ENCODE results near the gene STAG1.
"Not testable (repeated sequence)": the region's sequence is repeated elsewhere in the genome, so short reads cannot be mapped to it uniquely, and the experiment has no call there.

Gene STAG1

DNA sequence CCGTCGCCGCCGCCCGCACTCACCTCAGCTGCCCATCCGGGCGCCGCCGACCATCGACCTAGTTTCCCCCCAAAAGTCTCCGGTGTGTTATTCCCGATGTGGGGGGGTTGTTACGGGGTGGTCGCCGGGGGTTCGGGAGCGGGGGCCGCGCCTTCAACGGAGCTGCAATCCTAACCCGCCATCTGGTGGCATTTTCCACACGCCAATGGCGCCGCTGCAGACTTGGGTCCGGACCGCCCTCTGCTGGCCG lies at the start of gene STAG1:
Gene STAG1, minus strand, starts transcription at position 207 of the 250 bp plus-strand sequence. CDS start 121,480 bp downstream, outside the sequence.
- no peak for FAIRE-seq

DNA sequence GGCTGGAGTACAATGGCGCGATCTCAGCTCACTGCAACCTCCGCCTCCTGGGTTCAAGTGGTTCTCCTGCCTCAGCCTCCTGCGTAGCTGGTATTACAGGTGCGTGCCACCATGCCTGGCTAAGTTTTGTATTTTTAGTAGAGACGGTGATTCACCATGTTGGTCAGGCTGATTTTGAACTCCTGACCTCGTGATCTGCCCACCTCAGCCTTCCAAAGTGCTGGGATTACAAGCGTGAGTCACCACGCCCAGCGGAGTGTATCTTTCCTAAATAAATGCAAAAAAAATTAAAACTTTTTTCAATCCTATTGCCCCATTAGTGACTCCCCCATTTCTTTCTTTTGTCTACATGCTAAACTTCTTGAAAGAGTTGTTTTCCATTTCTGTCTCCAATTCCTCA lies 49.0 kb upstream of the STAG1 start:
- not testable (repeated sequence) for FAIRE-seq

DNA sequence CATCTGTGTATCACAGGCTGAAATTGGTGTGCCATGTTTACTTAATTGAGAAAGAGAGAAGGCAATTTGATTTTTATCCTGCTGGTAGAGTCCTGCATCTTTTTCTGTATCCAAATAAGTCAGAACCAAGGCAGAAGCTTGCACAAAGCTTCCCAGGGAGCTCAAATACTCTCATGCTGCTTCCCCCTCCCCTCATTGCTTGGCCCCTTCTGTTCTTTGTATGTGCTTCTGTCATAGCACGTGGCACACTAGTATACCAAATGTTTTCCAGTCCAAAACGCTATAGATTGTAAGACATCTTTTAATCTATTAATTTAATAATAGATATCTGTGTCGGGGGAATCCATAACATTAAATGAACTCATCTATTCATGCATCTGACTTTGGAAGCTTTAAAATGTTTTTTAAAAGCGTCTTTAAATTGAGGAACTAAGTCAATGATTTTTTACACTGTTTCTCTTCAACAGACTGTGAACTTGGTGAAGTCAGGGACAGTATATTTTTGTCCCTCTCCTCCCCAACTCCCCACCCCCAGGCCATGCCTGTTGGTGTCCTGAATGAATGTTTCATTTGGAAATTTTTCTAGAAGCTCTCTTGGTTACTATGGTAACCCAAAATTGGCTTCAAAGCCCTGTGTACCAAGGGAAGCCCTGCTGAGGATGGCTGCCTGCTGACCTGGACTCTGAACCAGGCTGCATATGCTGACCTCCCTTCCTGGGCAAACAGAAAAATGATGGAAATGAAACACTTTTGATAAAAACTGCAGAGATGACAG lies 40.6 kb upstream of the STAG1 start:
- FAIRE-seq, result no peak

DNA sequence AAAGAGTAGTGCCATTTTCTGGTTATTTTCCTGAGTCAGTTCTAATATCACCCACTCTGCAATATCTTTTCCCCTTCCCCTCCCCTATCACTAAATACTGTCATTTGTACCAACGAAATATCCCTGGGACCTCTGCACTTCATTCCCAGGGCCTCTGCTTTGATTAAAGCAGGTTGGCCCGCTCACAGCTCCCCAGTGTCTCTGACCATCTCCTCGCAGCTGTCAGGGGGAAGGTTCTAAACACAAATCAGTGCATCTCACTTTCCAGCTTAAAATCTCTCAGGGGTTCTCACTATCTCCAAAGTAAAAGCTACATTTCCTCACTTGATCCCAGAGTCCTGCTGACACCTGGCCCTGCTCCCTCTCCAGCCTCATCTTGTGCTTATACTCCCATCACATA lies 38.6 kb upstream of the STAG1 start:
- no peak for FAIRE-seq

DNA sequence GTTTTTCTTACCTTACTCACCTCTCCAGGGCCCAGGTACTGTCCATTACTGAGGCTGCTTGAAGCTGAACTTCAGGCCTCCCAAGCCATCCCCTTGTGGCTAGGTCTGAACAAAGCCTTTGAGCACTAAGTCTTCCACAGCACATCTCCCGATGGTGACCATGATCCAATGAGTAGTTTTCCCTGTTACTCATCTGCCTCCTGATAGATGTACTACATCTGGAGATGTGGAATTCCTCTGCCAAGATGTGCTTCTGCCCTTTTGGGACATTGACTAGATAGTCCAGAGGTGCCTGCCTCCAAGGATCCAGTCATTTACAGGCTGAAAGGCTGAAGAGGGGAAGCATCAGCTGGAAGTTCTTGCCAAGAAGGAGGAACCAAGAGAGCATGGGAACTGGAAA lies 37.8 kb upstream of the STAG1 start:
- FAIRE-seq, result no peak

DNA sequence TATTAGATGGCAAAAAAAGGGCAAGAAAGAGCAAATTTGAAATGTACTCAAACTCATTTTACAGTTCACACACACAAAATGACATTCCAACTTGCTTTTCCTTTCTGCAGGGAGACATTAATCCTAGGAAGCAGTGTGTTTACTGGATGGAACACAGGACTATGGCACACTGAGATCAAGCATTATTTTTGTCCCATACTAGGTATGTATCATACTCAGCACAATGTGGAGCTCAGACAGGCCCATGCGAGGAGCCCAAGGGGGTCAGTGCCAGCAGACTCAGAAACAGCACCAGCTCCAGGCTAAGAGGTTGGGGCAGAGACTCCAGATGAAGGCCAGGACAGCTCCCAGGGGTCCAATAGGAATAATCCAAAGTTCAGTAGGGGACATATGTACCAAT lies 36.0 kb upstream of the STAG1 start:
- FAIRE-seq, result no peak

DNA sequence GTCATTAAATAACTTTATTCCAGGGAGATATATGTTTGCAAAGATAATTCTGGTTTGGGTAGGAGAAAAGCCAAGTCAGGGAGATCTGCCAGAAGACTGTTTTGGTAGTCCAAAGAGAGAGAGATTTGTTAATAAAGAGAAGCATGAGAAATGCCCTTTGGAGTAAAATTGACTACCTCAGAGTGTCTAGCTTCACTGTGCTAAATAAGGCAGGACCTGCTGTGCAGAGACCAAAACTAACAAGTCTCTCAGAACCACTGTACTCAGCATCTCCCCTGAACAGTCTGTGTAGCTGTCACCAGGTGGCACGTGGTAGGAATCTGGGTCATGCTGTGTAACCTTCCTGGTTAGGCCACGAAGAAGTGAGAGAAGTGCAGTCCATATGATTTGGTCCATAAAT lies 35.2 kb upstream of the STAG1 start:
- FAIRE-seq, result no peak

DNA sequence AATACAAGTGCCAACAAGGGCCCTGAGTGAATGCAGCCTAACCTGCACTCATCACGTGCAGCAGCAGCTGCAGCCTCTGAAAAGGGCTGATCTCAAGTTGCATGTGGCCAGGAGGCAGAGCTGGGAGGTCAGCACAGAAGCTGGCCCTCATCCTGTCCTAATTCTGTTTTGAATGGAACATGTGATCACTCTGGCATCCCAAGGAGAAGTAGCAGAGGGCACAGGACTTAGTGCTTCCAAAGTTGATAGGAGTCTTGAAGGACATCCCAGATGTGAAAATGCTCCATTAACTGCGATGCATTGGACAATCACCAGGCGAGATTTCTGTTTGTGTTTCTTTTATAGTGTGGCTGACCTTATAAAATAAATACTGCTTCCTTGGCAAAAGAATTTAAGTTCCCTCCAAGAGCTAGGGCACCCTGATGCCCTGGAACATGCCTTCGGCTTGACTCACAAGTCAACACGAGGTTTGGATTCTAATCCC lies 31.6 kb upstream of the STAG1 start:
- no peak for FAIRE-seq

DNA sequence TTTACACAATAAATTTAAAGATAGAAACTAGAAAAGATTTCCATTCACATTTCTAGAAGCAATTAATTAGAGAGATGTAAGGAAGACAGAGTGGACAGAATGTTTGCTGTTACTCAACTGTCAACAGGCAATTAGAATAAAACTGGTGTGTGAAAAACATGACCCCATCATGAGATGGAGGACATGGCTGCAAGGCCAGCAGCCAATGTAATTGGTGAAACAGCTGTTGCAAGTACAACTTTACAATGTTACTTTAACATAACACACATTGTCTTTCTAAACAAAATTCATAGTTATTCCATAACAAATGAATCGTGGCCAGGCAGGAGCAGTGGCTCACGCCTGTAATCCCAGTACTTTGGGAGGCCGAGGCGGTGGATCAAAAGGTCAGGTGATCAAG lies 28.6 kb upstream of the STAG1 start:
- FAIRE-seq, result no peak

DNA sequence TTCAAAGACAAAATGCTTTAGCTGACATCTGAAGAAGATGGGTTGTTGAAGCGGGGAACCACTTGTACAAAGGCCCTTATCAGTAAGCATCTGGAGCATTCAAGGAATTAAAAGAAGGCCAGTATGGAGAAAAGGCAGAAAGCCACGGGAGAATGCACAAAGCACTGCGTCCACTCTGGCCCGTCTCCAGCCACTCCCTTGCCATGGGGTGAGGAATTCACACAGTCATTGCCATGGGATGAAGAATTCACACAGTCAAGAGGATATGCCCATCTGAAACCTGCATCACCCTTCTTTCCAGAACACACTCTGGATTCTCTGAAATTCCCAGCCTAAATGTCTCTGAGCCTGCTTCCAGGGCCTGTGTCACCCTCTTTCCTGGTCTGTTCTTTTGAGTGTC lies 26.7 kb upstream of the STAG1 start:
- no peak for FAIRE-seq

DNA sequence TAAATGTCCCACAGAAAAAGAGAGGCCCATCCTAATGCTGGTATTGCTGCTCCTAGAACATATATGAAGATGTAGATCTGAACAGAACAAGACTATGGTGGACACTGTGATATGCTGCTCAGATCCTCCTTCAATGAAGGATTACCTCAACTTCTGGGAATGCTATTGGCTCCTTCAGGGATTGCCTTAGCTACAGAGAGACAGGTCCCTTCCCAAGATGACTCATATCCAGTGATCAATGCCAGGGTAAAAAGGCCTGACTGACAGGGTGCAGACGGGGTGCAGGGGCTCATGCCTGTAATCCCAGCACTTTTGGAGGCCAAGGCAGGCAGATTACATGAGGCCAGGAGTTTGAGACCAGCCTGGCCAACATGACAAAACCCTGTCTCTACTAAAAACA lies 20.5 kb upstream of the STAG1 start:
- no peak for FAIRE-seq

DNA sequence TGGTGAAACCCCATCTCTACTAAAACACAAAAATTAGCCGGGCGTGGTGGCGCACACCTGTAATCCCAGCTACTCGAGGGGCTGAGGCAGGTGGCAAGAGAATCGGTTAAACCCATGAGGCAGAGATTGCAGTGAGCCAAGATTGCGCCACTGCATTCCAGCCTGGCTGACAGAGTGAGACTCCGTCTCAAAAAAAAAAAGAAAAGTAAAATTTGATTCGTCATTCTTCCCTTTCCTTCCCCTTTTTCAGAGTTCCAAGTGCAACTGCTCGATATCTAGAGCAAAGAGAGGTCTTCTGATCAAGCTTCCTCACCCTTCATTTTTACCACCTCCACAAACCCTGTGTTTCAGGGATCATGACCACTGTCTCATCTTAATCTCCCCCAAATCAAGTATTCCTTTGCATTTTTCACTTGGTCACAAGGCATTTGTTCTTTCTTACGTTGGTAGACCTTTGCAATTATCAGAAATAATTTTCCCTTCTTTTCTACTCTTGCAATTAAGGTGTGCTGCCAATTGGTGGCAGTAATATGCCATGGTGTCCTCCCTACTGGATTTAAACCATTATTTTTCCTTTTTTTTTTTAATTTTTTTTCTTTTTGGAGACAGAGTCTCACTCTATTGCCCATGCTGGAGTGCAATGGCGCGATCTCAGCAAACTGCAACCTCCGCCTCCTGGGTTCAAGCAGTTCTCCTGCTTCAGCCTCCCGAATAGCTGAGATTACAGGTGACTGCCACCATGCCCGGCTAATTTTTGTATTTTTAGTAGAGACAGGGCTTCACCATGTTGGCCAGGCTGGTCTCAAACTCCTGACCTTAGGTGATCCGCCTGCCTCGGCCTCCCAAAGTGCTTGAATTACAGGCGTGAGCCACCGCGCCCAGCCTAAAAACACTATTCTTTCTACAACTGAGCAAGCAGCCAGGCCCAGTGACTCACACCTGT lies 6.3 kb upstream of the STAG1 start:
- FAIRE-seq, result peak; percentile 39

DNA sequence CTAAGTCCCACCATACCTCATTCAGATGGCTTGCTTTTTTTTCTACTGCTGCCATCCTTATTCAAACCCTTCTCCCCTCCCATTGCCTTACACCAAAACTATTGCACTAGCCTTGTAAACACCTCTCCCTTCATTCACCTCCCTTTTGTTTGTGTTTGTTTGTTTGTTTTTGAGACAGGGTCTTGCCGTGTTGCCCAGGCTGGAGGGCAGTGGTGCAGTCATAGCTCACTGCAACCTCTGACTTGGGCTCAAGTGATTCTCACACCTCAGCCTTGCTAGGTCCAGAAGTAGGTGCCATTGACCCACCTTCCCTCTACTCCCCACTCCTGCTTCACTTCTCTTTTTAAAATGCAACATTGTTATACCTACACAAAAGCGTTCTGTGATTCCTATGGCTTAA lies 3.0 kb upstream of the STAG1 start:
- no peak for FAIRE-seq

DNA sequence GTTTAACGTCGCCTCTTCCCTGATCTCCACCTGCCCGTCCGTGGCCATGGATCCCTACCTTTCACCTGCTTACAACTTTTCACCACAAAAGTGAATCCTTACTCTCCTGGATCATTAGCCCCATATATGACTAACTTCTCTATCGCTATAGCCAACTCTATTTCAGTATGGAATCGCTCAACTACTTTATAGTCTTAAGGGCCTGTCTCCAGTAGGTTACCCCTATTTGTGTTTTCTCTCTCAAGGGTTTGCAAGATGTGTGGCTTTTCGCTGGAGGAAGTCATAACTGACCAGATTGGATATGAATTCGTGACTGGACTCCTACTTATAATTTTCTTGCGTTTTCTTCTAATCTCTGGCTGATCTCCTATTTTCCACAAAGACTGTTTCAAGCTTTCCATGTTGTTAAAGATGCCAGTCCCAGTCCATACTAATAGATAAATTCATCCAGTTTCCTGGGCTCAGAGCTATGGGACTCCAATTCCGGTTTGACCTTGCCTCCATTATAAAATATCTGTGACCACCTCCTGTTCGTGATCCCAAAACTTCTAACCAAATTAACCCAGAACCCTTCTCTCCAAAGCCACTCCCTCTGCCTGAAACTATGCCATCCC lies 1.3 kb upstream of the STAG1 start:
- FAIRE-seq, result no peak

DNA sequence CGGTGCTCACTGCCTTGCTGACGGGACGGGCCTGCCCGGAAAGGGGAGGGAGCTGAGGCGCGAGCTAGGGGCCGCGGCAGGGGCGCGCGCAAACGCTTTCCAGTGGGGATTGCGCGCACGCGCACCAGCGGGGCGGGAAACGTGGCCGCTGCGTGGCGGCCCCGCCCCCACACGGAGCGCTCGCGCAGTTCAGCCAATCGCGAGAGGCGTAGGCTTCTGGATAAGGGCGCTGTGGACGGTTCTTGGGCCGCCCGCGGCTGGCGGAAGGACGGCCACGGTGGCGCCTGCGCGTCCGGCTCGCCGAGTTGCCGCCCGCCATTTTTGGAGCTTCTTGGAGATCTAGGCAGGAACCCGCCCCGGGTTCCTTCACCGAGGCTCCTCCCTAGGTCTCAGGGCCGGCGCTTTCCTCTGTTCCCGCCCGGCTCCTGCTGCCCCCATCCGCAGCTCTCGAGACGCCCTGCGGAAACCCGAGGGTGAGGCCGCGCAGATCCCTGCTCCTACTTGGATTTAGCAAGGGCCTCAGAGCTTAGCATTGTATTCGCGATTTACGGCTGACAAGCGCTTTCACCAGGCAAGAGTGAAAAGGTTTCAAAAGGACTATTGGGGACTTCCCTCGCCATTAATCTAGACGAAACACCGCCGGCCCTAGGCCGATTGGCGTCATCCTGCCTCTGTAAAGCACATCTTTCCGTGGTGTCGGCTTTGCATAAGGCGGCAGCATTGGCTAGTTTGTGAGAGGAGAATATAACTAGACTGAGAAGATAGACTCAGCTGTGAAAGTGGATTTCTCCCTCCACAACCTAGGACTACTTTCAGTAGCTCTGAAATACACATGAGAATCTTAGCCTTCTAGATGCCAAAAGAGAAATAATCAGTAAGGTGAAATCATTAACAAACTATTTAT lies 496 bp upstream of the STAG1 start:
- no peak for FAIRE-seq

DNA sequence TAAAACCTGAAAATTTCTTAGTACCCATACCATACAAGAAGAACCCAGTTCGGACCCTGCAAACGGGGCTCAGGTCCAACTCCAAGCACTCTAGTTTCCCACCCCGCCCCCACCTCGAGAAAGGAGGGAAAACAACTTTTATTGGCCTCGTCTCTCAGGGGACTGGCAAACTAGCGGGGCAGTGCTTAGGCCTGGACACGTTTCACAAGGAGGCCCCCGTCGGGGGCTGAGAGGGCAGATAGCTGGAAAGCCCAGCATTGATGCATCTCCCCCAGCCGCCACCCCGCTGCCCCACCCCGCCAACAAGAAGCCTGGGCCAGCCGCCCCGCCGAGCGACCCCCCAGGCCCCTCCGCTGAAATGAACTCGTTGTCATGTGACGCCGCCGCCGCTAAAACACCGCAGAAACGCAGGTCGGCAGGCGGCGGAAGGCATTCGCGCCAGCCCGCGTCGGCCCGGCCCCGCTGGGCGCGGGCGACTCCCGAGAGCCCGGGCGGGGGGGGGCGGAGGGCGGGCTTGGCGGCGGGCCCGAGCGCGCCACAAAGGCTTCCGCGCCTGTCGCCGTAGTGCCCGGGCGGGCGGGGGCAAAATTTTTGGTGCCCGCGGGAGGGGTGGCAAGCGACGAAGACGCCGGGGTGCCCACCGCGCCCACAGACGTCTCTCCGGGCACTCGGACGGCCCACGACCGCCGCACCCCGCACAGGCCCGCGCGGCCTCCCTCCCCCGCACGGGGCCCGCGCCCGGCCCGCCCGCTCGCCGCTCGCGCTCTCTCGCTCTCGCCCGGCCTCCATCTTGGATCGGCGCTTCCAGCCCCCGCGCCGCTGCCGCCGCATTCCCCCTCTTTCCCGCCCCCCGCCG lies 634 bp downstream of the STAG1 start:
- no peak for FAIRE-seq

DNA sequence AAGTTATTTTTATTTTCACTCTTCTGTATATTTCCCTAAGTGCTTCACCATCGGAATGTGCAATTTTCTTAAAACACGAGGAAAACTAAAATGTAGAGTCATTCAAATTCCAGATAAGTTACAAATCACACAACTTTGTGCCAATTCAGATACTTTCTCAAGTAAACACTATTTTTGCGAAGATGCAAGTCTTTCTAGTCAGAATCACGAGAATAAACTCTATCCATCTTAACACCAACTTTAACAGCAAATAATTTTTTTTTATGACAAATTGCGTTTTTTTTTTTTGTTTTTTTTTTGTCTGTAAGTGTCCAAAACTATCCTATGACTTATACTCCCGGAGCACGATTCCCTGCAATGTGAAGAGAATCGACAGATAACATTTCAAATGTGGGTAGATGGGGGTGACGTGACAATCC lies 1.3 kb downstream of the STAG1 start:
- FAIRE-seq, result no peak

DNA sequence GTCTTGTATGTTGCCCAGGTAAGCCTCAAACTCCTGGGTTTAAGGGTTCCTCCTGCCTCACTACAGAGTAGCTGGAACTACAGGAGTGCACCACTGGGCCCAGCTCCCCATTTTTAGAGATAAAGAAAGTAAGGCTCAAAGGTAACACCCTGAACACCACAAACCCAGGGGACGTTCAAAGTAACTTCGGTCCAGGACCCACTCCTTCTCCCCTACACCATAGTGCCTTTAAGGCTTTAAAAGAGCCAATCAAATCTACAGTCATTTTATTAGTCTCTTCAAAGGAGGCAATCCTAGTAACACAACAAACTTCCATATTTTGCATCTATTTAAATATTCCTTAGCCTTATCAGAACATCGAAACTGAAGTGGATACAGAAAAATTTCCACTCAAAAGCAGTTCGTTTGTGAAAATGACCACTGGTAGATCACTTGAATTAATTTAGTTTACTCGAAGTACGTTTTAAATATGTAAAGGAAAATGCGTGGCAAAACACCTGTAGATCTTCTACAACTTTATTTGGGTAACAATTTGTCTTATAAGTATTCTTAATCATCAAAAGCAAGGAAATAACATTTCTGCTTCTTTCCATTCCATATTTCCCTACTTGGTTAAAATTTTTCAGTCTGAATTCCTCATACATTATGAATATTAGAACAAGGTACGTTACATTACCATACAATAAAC lies 1.8 kb downstream of the STAG1 start:
- FAIRE-seq, result no peak

DNA sequence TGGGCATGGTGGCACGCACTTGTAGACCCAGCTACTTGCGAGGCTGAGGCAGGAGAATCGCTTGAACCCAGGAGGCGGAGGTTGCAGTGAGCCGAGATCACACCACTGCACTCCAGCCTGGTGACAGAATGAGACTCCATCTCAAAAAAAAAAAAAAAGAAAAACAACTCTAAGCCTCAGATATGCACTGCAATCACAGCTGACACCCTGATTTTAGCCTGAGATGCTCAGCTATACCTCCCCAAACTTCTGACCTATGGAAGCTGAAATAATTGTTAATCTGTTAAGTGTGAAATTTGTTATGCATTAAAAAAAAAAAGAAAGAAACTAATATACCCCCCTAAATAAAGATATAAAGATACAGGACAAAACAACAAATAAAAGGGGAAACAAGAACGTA lies 2.6 kb downstream of the STAG1 start:
- not testable (repeated sequence) for FAIRE-seq

DNA sequence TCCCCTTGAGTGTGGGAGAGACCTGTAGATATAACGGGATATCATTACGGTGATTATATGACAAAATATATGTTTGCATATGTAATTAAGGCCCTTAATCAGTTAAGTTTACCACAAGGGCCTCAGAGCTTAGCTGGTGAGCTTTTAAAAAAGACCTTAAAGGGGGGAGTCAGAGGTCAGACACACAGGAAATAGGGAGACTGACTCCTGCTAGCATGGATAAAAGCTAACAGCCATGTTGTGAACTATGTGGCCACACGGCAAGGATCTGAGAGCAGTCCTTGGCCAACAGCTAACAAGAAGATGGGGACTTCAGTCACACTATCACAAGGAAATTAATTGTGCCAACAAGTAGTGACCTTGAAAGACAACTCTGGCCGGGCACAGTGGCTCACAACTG lies 3.1 kb downstream of the STAG1 start:
- FAIRE-seq, result no peak

DNA sequence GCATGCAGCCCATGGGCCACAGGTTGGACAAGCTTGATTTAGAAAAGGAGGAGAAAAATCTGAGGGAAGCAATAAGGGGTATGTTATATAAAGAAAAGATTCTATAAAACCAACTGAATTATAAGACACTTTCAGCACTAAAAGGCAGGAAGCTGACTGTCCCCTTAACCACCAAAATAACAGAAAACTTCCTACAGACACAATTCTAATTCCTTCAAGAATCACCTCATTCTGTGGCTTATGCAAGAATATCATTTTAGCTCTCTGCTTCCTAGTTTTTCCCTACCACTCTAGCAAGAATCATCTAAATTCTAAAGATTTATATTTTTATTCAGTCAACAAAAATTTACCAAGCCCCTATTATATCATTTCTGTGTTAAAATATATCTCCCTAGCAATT lies 6.3 kb downstream of the STAG1 start:
- no peak for FAIRE-seq
